ENCODE data around the gene TRPC4. TPM values are rescaled to one million over a fixed set of nuclear protein-coding genes. Genes with fewer than 3 reads are reported as not detected.

The TRPC4 gene
- polyA plus RNA-seq, 3 donors: not detected

- Histone ChIP-seq H4K20me1 (ENCODE audit: insufficient read depth, low read length) (no peaks in the 10 kb centered on the region), H3K4me3 (replicated peaks in 1 of 3; ENCODE audit: low read depth in 2 of 3, low read length in 3 of 3) (no peak overlapping the region), H3K4me1 (ENCODE audit: control insufficient read depth in 1 of 2, insufficient read depth in 2 of 2, low read length in 2 of 2) (no peaks in the 10 kb centered on the region), H3K79me2 (ENCODE audit: insufficient read depth, low read length) (no peaks in the 10 kb centered on the region), H3K27me3 (ENCODE audit: control insufficient read depth in 2 of 2, insufficient read depth in 2 of 2, low read length in 2 of 2) (no peaks in the 10 kb centered on the region), H3K4me2 (replicated peaks; ENCODE audit: extremely low read depth, low read length, poor library complexity, severe bottlenecking) (no peak overlapping the region), H3K9ac (ENCODE audit: insufficient read depth, low read length, poor library complexity, severe bottlenecking) (no peak overlapping the region), H3K27ac (ENCODE audit: low read depth in 1 of 2, low read length in 2 of 2) (no peak overlapping the region), H2AFZ (ENCODE audit: insufficient read depth, low read depth, low read length, poor library complexity, severe bottlenecking) (no peak overlapping the region), H3K36me3 (replicated peaks in 1 of 2; ENCODE audit: control insufficient read depth in 1 of 2, insufficient read depth in 2 of 2, low read length in 2 of 2) (no peaks in the 10 kb centered on the region), H3K9me3 (replicated peaks in 1 of 2; ENCODE audit: control insufficient read depth in 1 of 2, insufficient read depth in 1 of 2, low read length in 2 of 2) (no peaks in the 10 kb centered on the region)
- Mint-ChIP-seq H3K27me3 (ENCODE audit: low read depth in 3 of 3) (peaks cover 0 to 1% (median 1%) of the 10 kb centered on the region in 3 donors), H3K4me3 (no peak overlapping the region), H3K27ac (no peak overlapping the region), H3K36me3 (no peaks in the 10 kb centered on the region), H3K9me3 (peaks cover 0 to 2% (median 0%) of the 10 kb centered on the region in 7 donors), H3K4me1 (no peaks in the 10 kb centered on the region)
- TF ChIP-seq CTCF (IDR thresholded peaks at IDR 0.05): no peak
- 80% methylated on average over 1 of the region's 3 CpGs for WGBS (ENCODE audit: insufficient coverage)
- intact Hi-C loops (cut with micrococcal nuclease): no loop called here
- no peak for DNase-seq
These were observed 9.3 kb upstream of the TRPC4 start for GRCh38 chr13:37878921-37879320.

- intact Hi-C loops (cut with micrococcal nuclease): no loop called here
- Histone ChIP-seq H3K79me2 (ENCODE audit: insufficient read depth, low read length) (no peaks in the 10 kb centered on the region), H3K4me3 (replicated peaks in 1 of 3; ENCODE audit: low read depth in 2 of 3, low read length in 3 of 3) (no peak overlapping the region), H3K9ac (ENCODE audit: insufficient read depth, low read length, poor library complexity, severe bottlenecking) (no peak overlapping the region), H3K4me1 (ENCODE audit: control insufficient read depth in 1 of 2, insufficient read depth in 2 of 2, low read length in 2 of 2) (no peaks in the 10 kb centered on the region), H3K27ac (ENCODE audit: low read depth in 1 of 2, low read length in 2 of 2) (no peak overlapping the region), H3K4me2 (replicated peaks; ENCODE audit: extremely low read depth, low read length, poor library complexity, severe bottlenecking) (no peak overlapping the region), H4K20me1 (ENCODE audit: insufficient read depth, low read length) (no peaks in the 10 kb centered on the region), H3K36me3 (replicated peaks in 1 of 2; ENCODE audit: control insufficient read depth in 1 of 2, insufficient read depth in 2 of 2, low read length in 2 of 2) (no peaks in the 10 kb centered on the region), H2AFZ (ENCODE audit: insufficient read depth, low read depth, low read length, poor library complexity, severe bottlenecking) (no peak overlapping the region), H3K27me3 (ENCODE audit: control insufficient read depth in 2 of 2, insufficient read depth in 2 of 2, low read length in 2 of 2) (no peaks in the 10 kb centered on the region), H3K9me3 (replicated peaks in 1 of 2; ENCODE audit: control insufficient read depth in 1 of 2, insufficient read depth in 1 of 2, low read length in 2 of 2) (no peaks in the 10 kb centered on the region)
- H3K27me3 Mint-ChIP-seq (ENCODE audit: low read depth in 3 of 3): peaks cover 0 to 1% (median 1%) of the 10 kb centered on the region in 3 donors
- H3K4me1 Mint-ChIP-seq: no peaks in the 10 kb centered on the region
- DNase-seq: no peak
- H3K27ac Mint-ChIP-seq: no peak overlapping the region
- no peak for TF ChIP-seq CTCF (IDR thresholded peaks at IDR 0.05)
- WGBS (ENCODE audit: insufficient coverage): no CpG with 5 or more reads among the region's 1 CpG
- H3K4me3 Mint-ChIP-seq: no peak overlapping the region
- peaks cover 0 to 2% (median 0%) of the 10 kb centered on the region in 7 donors for H3K9me3 Mint-ChIP-seq
- no peaks in the 10 kb centered on the region for H3K36me3 Mint-ChIP-seq
These were observed 8.9 kb upstream of the TRPC4 start for GRCh38 chr13:37878496-37878895.

All from CD14-positive monocyte (primary cell).